Measurements from ENCODE around the gene PLEKHH2. TPM values are rescaled to one million over a fixed set of nuclear protein-coding genes. Genes with fewer than 3 reads are reported as not detected.

Gene PLEKHH2
- total and polyA plus RNA-seq, 2 experiments from 2014 or later = 5.4 to 6.7 TPM

DNA sequence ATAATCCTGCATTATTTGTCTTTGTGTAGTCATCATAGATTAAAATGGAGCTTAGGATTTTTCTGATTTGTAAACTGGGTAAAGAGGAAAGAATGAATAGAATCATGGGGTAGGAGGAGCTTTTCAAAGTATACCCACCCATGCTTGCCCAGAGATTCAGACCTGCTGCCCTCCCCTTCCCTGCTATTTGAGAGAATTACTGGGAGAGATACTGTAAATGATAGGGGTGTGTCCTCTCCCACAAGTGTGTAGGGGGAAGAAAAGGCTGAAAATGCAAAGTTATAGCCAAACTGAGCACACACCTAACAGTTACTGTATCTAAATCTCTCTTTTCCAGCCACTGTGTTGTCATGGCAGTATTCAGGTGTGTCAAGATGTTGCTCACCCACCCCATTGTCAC, 115.2 kb downstream of the PLEKHH2 start:
- H2AFZ ChIP-seq = no peak overlapping the region
- H3K4me1 Mint-ChIP-seq = peaks cover 9% of the 10 kb centered on the region
- no peak overlapping the region for H3K27ac ChIP-seq (ENCODE audit: low read depth)
- H3K4me3 Mint-ChIP-seq = no peak overlapping the region
- H3K36me3 ChIP-seq (ENCODE audit: insufficient read depth) = no peaks in the 10 kb centered on the region
- no peaks in the 10 kb centered on the region for H3K4me1 ChIP-seq (ENCODE audit: insufficient read depth)
- TF ChIP-seq EZH2phosphoT487 (IDR thresholded peaks at IDR 0.05; ENCODE audit: unreplicated experiment) = no peak
- no peak for TF ChIP-seq REST (IDR thresholded peaks at IDR 0.05; ENCODE audit: unreplicated experiment)
- TF ChIP-seq, protein P1, sequence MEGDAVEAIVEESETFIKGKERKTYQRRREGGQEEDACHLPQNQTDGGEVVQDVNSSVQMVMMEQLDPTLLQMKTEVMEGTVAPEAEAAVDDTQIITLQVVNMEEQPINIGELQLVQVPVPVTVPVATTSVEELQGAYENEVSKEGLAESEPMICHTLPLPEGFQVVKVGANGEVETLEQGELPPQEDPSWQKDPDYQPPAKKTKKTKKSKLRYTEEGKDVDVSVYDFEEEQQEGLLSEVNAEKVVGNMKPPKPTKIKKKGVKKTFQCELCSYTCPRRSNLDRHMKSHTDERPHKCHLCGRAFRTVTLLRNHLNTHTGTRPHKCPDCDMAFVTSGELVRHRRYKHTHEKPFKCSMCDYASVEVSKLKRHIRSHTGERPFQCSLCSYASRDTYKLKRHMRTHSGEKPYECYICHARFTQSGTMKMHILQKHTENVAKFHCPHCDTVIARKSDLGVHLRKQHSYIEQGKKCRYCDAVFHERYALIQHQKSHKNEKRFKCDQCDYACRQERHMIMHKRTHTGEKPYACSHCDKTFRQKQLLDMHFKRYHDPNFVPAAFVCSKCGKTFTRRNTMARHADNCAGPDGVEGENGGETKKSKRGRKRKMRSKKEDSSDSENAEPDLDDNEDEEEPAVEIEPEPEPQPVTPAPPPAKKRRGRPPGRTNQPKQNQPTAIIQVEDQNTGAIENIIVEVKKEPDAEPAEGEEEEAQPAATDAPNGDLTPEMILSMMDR (conservative IDR thresholded peaks at IDR 0.05; ENCODE audit: low read depth in 2 of 2) = no peak
- TF ChIP-seq POLR2AphosphoS5 (IDR thresholded peaks at IDR 0.05; ENCODE audit: low read depth) = no peak
- no peak for TF ChIP-seq EZH2 (IDR thresholded peaks at IDR 0.05; ENCODE audit: low read depth, unreplicated experiment)
- TF ChIP-seq ZNF114 (CRISPR knock-in tag; IDR thresholded peaks at IDR 0.05) = no peak
- TF ChIP-seq NANOG (IDR thresholded peaks at IDR 0.05; ENCODE audit: borderline replicate concordance) = no peak
- no peak for TF ChIP-seq ZNF331 (CRISPR knock-in tag; IDR thresholded peaks at IDR 0.05; ENCODE audit: low read depth)
- no peak for TF ChIP-seq JUNB (IDR thresholded peaks at IDR 0.05; ENCODE audit: unreplicated experiment)
- TF ChIP-seq STAT1 (IDR thresholded peaks at IDR 0.05; ENCODE audit: unreplicated experiment) = no peak
- TF ChIP-seq ETS1 (IDR thresholded peaks at IDR 0.05) = no peak
- no peak for TF ChIP-seq CREB1 (CRISPR knock-in tag; IDR thresholded peaks at IDR 0.05; ENCODE audit: low read depth)
- TF ChIP-seq ZNF462 (CRISPR knock-in tag; IDR thresholded peaks at IDR 0.05) = no peak
- ATAC-seq (no peak), DNase-seq (ENCODE audit: low spot score) (no peak)
- H3F3A ChIP-seq (replicated peaks; ENCODE audit: low read depth) = no peaks in the 10 kb centered on the region
- H3K27me3 Mint-ChIP-seq (ENCODE audit: insufficient read depth, low read depth, poor library complexity) = peaks cover 4% of the 10 kb centered on the region
- H3K27ac Mint-ChIP-seq = no peak overlapping the region
- 0 out of 2 replicates have a peak, but pooled peaks cover 4% of the 10 kb centered on the region for H3K9me2 ChIP-seq (ENCODE audit: insufficient read depth)
- H3K4me3 ChIP-seq = no peak overlapping the region
- H3K4me2 ChIP-seq = no peak overlapping the region
- no peaks in the 10 kb centered on the region for H4K20me1 ChIP-seq (replicated peaks; ENCODE audit: insufficient read depth)
- H3K9me3 Mint-ChIP-seq = no peaks in the 10 kb centered on the region
- no peaks in the 10 kb centered on the region for H3K27me3 ChIP-seq (ENCODE audit: insufficient read depth)
- H3K36me3 Mint-ChIP-seq (ENCODE audit: low read depth) = peaks cover 3% of the 10 kb centered on the region; the same call in 2 of the 3 replicates
- H3K79me2 ChIP-seq (replicated peaks; ENCODE audit: insufficient read depth) = no peaks in the 10 kb centered on the region
